Measurements from ENCODE around the gene GARIN5B. TPM values are rescaled to one million over a fixed set of nuclear protein-coding genes. Genes with fewer than 3 reads are reported as not detected.
A peak's percentile ranks its signal among the peaks of the same experiment; 100 is the strongest.

GARIN5B gene
- total RNA-seq, 1 experiment from 2014 or later, result 0.13 TPM

GRCh38 chr19:55368106-55368505 is 5.0 kb upstream of the GARIN5B start:
- H2AFZ ChIP-seq (ENCODE audit: low read length), result no peak overlapping the region
- H3K9ac ChIP-seq (ENCODE audit: extremely low read depth, insufficient read length, low read length), result no peak overlapping the region
- Mint-ChIP-seq H3K27me3 (ENCODE audit: low read depth) (peaks cover 76% of the 10 kb centered on the region), H3K27ac (no peak overlapping the region), H3K9me3 (peaks cover 0 to 5% of the 10 kb centered on the region in 2 experiments; a peak in 2 of 5 replicates), H3K36me3 (ENCODE audit: insufficient read depth in 1 of 3, low read depth in 3 of 3) (peaks cover 0 to 6% (median 0%) of the 10 kb centered on the region in 3 experiments; a peak in 1 of 7 replicates), H3K4me3 (peak overlapping the region in 1 of 2 experiments; percentile 70; a peak in 2 of 5 replicates), H3K4me1 (peaks cover 21 to 35% of the 10 kb centered on the region in 2 experiments)
- no peak for DNase-seq
- H2BK12ac ChIP-seq (ENCODE audit: insufficient read length, low read depth, low read length), result no peak overlapping the region
- no peak overlapping the region for H4K5ac ChIP-seq (ENCODE audit: insufficient read length, low read depth, low read length)
- no peak overlapping the region for H2BK120ac ChIP-seq (ENCODE audit: low read depth, low read length, poor library complexity, severe bottlenecking)
- no peak overlapping the region for H3K14ac ChIP-seq (ENCODE audit: insufficient read depth, low read length)
- H3K23ac ChIP-seq (ENCODE audit: insufficient read length, low read depth, low read length), result no peak overlapping the region
- H2BK15ac ChIP-seq (ENCODE audit: low read depth, low read length), result no peak overlapping the region
- H3K4me1 ChIP-seq (ENCODE audit: insufficient read depth, low read length), result no peaks in the 10 kb centered on the region
- H3K79me1 ChIP-seq (ENCODE audit: insufficient read depth, low read depth, low read length, poor library complexity, severe bottlenecking), result no peaks in the 10 kb centered on the region
- H3K23me2 ChIP-seq (ENCODE audit: insufficient read length, low read depth, low read length, poor library complexity, severe bottlenecking), result peaks cover 10% of the 10 kb centered on the region
- H4K91ac ChIP-seq (ENCODE audit: insufficient read length, low read depth, low read length), result no peak overlapping the region
- H3K9me3 ChIP-seq (ENCODE audit: control insufficient read depth, low read depth, low read length), result no peaks in the 10 kb centered on the region
- H4K20me1 ChIP-seq (ENCODE audit: control insufficient read depth, insufficient read depth, insufficient read length), result no peaks in the 10 kb centered on the region
- H3K56ac ChIP-seq (ENCODE audit: insufficient read length, low read depth, low read length), result no peak overlapping the region
- H4K8ac ChIP-seq (replicated peaks; ENCODE audit: insufficient read length, low read depth, low read length), result no peak overlapping the region
- no peak overlapping the region for H3K4me2 ChIP-seq (ENCODE audit: insufficient read depth, insufficient read length, low read length)
- no peak overlapping the region for H3K4ac ChIP-seq (ENCODE audit: low read depth, low read length)
- WGBS (ENCODE audit: extremely low coverage, insufficient read length, low lambda C conversion rate), result no CpG with 5 or more reads among the region's 16 CpGs
- no peak overlapping the region for H2BK5ac ChIP-seq (ENCODE audit: insufficient read length, low read length)
- H3T11ph ChIP-seq (ENCODE audit: low read length), result no peak overlapping the region
- peaks cover 5% of the 10 kb centered on the region for H3K27me3 ChIP-seq (ENCODE audit: insufficient read depth, low read length)
- no peak overlapping the region for H2BK20ac ChIP-seq (ENCODE audit: low read depth, low read length, poor library complexity, severe bottlenecking)
- H3K27ac ChIP-seq (ENCODE audit: insufficient read length, low read depth, low read length), result no peak overlapping the region
- H3K79me2 ChIP-seq (ENCODE audit: insufficient read depth, low read length), result no peaks in the 10 kb centered on the region
- H3K18ac ChIP-seq (ENCODE audit: insufficient read length, low read depth, low read length), result no peak overlapping the region
- H2AK5ac ChIP-seq (ENCODE audit: insufficient read length, low read length), result no peak overlapping the region
- TF ChIP-seq CTCF (conservative IDR thresholded peaks at IDR 0.05), result no peak
